ENCODE results near the gene RBM33.

DNA sequence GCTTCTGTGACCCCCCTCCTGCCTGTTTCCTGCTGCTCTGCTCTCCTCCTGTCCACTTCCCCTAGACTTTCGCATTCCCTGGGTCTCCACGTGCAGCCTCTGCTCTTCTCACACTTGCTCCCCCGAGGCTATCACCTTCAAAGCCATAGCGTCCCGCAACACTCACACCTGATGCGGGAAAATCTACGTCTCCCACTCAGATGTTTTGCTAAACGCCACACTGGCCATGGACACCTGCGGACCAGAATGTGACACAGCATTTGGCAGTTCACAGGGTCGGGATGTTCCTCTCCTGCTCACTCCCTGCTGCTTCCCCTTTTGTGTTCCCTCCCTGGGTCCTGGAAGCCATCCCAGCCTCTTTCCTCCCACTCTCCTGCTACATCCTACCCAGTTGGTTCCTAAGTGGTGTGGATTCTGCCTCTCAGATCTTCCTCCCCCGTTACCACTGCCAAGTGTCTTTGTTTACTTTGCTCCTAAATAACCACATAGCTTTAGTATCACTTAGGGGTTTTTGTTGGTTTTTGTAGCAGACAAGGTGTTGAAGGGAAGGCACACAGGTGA is 33.7 kb upstream of the RBM33 start:
- TF ChIP-seq, protein P1, sequence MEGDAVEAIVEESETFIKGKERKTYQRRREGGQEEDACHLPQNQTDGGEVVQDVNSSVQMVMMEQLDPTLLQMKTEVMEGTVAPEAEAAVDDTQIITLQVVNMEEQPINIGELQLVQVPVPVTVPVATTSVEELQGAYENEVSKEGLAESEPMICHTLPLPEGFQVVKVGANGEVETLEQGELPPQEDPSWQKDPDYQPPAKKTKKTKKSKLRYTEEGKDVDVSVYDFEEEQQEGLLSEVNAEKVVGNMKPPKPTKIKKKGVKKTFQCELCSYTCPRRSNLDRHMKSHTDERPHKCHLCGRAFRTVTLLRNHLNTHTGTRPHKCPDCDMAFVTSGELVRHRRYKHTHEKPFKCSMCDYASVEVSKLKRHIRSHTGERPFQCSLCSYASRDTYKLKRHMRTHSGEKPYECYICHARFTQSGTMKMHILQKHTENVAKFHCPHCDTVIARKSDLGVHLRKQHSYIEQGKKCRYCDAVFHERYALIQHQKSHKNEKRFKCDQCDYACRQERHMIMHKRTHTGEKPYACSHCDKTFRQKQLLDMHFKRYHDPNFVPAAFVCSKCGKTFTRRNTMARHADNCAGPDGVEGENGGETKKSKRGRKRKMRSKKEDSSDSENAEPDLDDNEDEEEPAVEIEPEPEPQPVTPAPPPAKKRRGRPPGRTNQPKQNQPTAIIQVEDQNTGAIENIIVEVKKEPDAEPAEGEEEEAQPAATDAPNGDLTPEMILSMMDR (conservative IDR thresholded peaks at IDR 0.05; ENCODE audit: low read depth, low read length) = no peak
- TF ChIP-seq EZH2 (IDR thresholded peaks at IDR 0.05; ENCODE audit: borderline replicate concordance, low read depth, low read length, poor library complexity, severe bottlenecking) = no peak
